ENCODE results near the gene EMP3. TPM values are rescaled to one million over a fixed set of nuclear protein-coding genes. Genes with fewer than 3 reads are reported as not detected.

The EMP3 gene
- total and polyA plus RNA-seq, 2 of the 13 experiments (the other 11 are each of a cell fraction or from before 2014, with no cell fraction given): 2.2 to 7.8 TPM

DNA sequence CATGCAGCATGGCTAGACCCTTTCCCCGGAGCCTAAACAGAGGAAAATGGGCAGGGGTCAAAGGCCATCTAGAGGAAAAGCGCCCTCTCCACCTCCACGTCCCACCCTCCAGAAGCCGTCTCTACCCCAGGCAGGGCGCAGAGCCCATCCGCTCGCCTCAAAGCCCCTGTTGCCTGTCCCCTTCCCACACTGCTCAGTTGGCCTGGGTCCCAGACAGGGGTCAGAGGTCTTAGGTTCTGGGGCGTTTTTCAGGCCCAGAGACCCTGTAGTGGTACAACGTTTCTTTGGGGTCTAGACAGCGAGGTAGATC, 38.1 kb downstream of the EMP3 start (continued):
- TF ChIP-seq, protein P1, sequence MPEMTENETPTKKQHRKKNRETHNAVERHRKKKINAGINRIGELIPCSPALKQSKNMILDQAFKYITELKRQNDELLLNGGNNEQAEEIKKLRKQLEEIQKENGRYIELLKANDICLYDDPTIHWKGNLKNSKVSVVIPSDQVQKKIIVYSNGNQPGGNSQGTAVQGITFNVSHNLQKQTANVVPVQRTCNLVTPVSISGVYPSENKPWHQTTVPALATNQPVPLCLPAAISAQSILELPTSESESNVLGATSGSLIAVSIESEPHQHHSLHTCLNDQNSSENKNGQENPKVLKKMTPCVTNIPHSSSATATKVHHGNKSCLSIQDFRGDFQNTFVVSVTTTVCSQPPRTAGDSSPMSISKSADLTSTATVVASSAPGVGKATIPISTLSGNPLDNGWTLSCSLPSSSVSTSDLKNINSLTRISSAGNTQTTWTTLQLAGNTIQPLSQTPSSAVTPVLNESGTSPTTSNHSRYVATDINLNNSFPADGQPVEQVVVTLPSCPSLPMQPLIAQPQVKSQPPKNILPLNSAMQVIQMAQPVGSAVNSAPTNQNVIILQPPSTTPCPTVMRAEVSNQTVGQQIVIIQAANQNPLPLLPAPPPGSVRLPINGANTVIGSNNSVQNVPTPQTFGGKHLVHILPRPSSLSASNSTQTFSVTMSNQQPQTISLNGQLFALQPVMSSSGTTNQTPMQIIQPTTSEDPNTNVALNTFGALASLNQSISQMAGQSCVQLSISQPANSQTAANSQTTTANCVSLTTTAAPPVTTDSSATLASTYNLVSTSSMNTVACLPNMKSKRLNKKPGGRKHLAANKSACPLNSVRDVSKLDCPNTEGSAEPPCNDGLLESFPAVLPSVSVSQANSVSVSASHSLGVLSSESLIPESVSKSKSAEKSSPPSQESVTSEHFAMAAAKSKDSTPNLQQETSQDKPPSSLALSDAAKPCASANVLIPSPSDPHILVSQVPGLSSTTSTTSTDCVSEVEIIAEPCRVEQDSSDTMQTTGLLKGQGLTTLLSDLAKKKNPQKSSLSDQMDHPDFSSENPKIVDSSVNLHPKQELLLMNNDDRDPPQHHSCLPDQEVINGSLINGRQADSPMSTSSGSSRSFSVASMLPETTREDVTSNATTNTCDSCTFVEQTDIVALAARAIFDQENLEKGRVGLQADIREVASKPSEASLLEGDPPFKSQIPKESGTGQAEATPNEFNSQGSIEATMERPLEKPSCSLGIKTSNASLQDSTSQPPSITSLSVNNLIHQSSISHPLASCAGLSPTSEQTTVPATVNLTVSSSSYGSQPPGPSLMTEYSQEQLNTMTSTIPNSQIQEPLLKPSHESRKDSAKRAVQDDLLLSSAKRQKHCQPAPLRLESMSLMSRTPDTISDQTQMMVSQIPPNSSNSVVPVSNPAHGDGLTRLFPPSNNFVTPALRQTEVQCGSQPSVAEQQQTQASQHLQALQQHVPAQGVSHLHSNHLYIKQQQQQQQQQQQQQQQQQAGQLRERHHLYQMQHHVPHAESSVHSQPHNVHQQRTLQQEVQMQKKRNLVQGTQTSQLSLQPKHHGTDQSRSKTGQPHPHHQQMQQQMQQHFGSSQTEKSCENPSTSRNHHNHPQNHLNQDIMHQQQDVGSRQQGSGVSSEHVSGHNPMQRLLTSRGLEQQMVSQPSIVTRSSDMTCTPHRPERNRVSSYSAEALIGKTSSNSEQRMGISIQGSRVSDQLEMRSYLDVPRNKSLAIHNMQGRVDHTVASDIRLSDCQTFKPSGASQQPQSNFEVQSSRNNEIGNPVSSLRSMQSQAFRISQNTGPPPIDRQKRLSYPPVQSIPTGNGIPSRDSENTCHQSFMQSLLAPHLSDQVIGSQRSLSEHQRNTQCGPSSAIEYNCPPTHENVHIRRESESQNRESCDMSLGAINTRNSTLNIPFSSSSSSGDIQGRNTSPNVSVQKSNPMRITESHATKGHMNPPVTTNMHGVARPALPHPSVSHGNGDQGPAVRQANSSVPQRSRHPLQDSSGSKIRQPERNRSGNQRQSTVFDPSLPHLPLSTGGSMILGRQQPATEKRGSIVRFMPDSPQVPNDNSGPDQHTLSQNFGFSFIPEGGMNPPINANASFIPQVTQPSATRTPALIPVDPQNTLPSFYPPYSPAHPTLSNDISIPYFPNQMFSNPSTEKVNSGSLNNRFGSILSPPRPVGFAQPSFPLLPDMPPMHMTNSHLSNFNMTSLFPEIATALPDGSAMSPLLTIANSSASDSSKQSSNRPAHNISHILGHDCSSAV (CRISPR knock-in tag; IDR thresholded peaks at IDR 0.05; ENCODE audit: borderline replicate concordance): no peak
- TF ChIP-seq TSC22D2 (CRISPR knock-in tag; IDR thresholded peaks at IDR 0.05; ENCODE audit: borderline replicate concordance) (no peak), NFKBIZ (CRISPR knock-in tag; IDR thresholded peaks at IDR 0.05) (no peak), NPAS2 (CRISPR knock-in tag; IDR thresholded peaks at IDR 0.05; ENCODE audit: borderline replicate concordance) (no peak), WIZ (CRISPR knock-in tag; IDR thresholded peaks at IDR 0.05) (0 out of 2 replicates have a peak, but pooled peaks have one; percentile 42), NFE2L1 (CRISPR knock-in tag; IDR thresholded peaks at IDR 0.05; ENCODE audit: borderline replicate concordance) (peak; percentile 58; the same call in 1 of the 2 replicates), DMAP1 (CRISPR knock-in tag; IDR thresholded peaks at IDR 0.05) (no peak; the same call in 1 of the 2 replicates), AGO2 (optimal IDR thresholded peaks at IDR 0.05; ENCODE audit: low read depth, low read length) (peak; percentile 93), ZNF572 (CRISPR knock-in tag; IDR thresholded peaks at IDR 0.05) (peak; percentile 62; the same call in 1 of the 2 replicates), MYC (CRISPR knock-in tag; IDR thresholded peaks at IDR 0.05; ENCODE audit: borderline replicate concordance) (no peak), KLF11 (CRISPR knock-in tag; IDR thresholded peaks at IDR 0.05) (no peak), CENPX (CRISPR knock-in tag; IDR thresholded peaks at IDR 0.05) (no peak), FIP1L1 (IDR thresholded peaks at IDR 0.05; ENCODE audit: borderline replicate concordance, insufficient read depth, low read depth, low read length) (0 out of 2 replicates have a peak, but pooled peaks have one; percentile 58), ZNF292 (CRISPR knock-in tag; IDR thresholded peaks at IDR 0.05; ENCODE audit: borderline replicate concordance, low read depth) (no peak), SSRP1 (CRISPR knock-in tag; IDR thresholded peaks at IDR 0.05) (peak; percentile 61; the same call in 1 of the 2 replicates), ZNF773 (CRISPR knock-in tag; IDR thresholded peaks at IDR 0.05; ENCODE audit: borderline replicate concordance) (0 out of 2 replicates have a peak, but pooled peaks have one; percentile 76), ZFP1 (CRISPR knock-in tag; IDR thresholded peaks at IDR 0.05) (no peak), ZNF792 (CRISPR knock-in tag; IDR thresholded peaks at IDR 0.05) (0 out of 2 replicates have a peak, but pooled peaks have one; percentile 4), ZNF775 (CRISPR knock-in tag; IDR thresholded peaks at IDR 0.05; ENCODE audit: borderline replicate concordance) (no peak)
- TF ChIP-seq, protein P2, sequence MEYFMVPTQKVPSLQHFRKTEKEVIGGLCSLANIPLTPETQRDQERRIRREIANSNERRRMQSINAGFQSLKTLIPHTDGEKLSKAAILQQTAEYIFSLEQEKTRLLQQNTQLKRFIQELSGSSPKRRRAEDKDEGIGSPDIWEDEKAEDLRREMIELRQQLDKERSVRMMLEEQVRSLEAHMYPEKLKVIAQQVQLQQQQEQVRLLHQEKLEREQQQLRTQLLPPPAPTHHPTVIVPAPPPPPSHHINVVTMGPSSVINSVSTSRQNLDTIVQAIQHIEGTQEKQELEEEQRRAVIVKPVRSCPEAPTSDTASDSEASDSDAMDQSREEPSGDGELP (IDR thresholded peaks at IDR 0.05; ENCODE audit: borderline replicate concordance, low read depth): no peak
- TF ChIP-seq, protein P3, sequence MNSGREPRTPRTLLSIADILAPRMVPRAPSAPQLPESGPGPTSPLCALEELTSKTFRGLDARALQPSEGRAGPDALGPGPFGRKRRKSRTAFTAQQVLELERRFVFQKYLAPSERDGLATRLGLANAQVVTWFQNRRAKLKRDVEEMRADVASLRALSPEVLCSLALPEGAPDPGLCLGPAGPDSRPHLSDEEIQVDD (CRISPR knock-in tag; IDR thresholded peaks at IDR 0.05; ENCODE audit: borderline replicate concordance): no peak
- TF ChIP-seq, protein P4, sequence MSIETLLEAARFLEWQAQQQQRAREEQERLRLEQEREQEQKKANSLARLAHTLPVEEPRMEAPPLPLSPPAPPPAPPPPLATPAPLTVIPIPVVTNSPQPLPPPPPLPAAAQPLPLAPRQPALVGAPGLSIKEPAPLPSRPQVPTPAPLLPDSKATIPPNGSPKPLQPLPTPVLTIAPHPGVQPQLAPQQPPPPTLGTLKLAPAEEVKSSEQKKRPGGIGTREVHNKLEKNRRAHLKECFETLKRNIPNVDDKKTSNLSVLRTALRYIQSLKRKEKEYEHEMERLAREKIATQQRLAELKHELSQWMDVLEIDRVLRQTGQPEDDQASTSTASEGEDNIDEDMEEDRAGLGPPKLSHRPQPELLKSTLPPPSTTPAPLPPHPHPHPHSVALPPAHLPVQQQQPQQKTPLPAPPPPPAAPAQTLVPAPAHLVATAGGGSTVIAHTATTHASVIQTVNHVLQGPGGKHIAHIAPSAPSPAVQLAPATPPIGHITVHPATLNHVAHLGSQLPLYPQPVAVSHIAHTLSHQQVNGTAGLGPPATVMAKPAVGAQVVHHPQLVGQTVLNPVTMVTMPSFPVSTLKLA (IDR thresholded peaks at IDR 0.05): no peak
